ENCODE measurements around the gene OCA2. TPM values are rescaled to one million over a fixed set of nuclear protein-coding genes. Genes with fewer than 3 reads are reported as not detected.

The OCA2 gene
- total RNA-seq, 1 donor from 2014 or later: 0.25 TPM

DNA sequence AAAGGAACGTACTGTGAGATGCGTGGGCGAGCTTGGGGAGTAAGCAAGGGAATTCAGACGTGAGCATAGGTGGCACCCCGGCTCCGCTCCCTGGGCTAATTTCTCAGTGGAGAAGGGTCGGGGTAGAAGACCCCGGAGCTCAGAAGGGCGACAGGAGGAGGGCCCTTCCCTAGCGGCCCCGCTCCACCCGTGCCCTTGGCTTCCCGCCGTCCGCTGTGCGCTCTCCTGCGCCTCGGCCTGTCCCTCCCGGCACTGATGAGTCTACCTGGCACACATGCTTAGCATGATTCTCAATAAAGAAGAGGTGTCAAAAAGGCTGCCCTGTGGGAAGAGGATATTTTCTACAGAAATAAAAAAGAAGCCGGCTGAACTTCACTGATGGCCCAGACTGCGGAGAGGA is 292.7 kb downstream of the OCA2 start:
- DNase-seq (ENCODE audit: extremely low spot score in 2 of 2): no peak
- intact Hi-C loops (cut with DNase I): no loop called here
- no peak overlapping the region for H3K4me3 ChIP-seq
- no peaks in the 10 kb centered on the region for H3K4me1 ChIP-seq
- no peaks in the 10 kb centered on the region for H3K36me3 ChIP-seq
- H3K27me3 ChIP-seq: no peaks in the 10 kb centered on the region
- TF ChIP-seq POLR2AphosphoS5 (IDR thresholded peaks at IDR 0.05; ENCODE audit: insufficient read depth in 1 of 2, low read depth in 1 of 2): no peak
- TF ChIP-seq, protein P1, sequence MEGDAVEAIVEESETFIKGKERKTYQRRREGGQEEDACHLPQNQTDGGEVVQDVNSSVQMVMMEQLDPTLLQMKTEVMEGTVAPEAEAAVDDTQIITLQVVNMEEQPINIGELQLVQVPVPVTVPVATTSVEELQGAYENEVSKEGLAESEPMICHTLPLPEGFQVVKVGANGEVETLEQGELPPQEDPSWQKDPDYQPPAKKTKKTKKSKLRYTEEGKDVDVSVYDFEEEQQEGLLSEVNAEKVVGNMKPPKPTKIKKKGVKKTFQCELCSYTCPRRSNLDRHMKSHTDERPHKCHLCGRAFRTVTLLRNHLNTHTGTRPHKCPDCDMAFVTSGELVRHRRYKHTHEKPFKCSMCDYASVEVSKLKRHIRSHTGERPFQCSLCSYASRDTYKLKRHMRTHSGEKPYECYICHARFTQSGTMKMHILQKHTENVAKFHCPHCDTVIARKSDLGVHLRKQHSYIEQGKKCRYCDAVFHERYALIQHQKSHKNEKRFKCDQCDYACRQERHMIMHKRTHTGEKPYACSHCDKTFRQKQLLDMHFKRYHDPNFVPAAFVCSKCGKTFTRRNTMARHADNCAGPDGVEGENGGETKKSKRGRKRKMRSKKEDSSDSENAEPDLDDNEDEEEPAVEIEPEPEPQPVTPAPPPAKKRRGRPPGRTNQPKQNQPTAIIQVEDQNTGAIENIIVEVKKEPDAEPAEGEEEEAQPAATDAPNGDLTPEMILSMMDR (IDR thresholded peaks at IDR 0.05): no peak
- H3K9me3 ChIP-seq: no peaks in the 10 kb centered on the region
- no peak overlapping the region for H3K27ac ChIP-seq

DNA sequence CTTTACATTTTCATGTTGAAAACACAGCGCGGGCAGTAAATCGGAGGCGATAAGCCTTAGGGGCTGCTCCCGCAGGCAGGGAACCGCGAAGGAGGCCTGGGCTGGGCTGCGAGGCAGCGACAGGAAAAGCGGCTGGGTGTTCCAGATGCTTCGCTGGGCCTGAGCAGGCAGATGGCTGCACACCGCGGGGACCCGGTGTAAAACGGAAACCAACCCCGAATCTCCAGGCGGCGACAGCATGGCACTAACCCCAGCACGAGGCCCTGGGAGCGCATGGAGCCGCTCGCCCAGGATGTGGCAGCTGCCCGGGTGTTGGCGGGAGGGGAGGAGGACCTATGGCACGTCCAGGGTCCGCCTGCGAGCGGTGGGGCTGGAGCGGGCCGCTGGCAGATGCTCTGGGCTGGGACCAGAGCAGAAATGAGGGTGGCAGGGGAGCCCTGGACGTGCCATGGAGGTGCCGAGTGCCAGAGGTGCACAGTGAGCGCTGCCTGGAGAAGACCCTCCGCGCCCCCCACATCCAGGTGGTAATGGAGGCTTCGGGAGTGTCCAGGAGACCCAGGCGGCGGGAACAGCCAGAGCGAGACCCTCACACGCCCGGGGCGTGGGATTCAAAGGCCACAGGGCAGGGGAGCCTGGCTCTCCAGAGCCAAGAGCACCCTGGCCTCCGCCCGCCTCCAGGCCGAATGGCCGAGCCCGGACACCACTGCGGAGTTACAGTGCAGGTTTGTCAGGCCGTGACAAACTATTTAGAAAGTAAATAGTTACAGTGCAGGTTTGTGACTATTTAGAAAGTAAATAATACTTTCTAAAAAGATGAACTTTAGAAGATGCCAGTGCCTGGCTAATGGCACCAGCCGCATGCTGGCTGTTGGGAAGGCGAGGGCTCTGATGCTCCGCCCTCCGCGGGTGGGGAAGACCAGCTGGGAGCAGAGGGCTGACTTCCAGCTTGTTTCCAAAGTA is 293.6 kb downstream of the OCA2 start:
- intact Hi-C loops (cut with DNase I): no loop called here
- Histone ChIP-seq H3K9me3 (no peaks in the 10 kb centered on the region), H3K4me3 (no peak overlapping the region), H3K27ac (no peak overlapping the region), H3K4me1 (no peaks in the 10 kb centered on the region), H3K27me3 (no peaks in the 10 kb centered on the region), H3K36me3 (no peaks in the 10 kb centered on the region)
- TF ChIP-seq POLR2A (IDR thresholded peaks at IDR 0.05): no peak
- no peak for TF ChIP-seq POLR2AphosphoS5 (IDR thresholded peaks at IDR 0.05; ENCODE audit: insufficient read depth in 1 of 2, low read depth in 1 of 2)
- TF ChIP-seq, protein P1 (IDR thresholded peaks at IDR 0.05): no peak
- DNase-seq (ENCODE audit: extremely low spot score in 2 of 2): no peak

DNA sequence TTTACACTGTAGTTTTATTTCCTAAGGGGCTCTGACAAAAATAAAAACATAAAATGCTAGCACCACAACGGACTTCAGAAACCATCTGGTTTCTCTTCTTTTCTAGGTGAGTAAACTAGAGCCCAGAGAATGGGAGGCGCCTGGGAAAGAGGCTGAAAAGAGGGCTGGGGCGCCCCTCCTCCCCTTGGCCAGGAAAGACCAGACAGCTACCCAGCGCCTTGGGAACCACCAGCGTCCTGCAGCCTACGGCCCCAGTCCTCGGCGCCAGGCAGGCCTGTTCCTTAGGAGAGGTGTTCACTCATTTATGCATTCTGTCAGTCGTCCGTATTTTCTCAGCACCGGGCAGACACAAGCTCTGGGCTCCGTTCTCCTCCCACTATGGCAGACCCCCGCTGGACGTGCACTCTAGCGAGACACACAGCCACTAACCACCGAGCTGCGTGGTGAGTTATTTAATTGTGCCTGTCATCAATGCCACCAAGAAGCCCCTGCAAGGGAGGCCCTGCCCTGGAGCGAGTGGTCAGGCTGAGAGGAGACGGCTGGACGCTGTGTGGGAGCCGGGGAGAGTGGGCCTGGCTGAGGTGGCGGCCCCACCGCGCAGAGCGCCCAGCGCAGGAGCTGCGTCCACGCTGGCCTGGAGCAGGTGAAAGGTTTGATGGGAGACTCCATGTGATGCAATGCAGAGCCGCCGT is 294.4 kb downstream of the OCA2 start:
- no peak overlapping the region for H3K4me3 ChIP-seq
- H3K4me1 ChIP-seq: no peaks in the 10 kb centered on the region
- H3K27ac ChIP-seq: no peak overlapping the region
- no peaks in the 10 kb centered on the region for H3K27me3 ChIP-seq
- no peaks in the 10 kb centered on the region for H3K9me3 ChIP-seq
- H3K36me3 ChIP-seq: no peaks in the 10 kb centered on the region
- no peak for TF ChIP-seq POLR2AphosphoS5 (IDR thresholded peaks at IDR 0.05; ENCODE audit: insufficient read depth in 1 of 2, low read depth in 1 of 2)
- TF ChIP-seq POLR2A (IDR thresholded peaks at IDR 0.05): no peak
- TF ChIP-seq, protein P1 (IDR thresholded peaks at IDR 0.05): no peak
- intact Hi-C loops (cut with DNase I): no loop called here
- no peak for DNase-seq (ENCODE audit: extremely low spot score in 2 of 2)

DNA sequence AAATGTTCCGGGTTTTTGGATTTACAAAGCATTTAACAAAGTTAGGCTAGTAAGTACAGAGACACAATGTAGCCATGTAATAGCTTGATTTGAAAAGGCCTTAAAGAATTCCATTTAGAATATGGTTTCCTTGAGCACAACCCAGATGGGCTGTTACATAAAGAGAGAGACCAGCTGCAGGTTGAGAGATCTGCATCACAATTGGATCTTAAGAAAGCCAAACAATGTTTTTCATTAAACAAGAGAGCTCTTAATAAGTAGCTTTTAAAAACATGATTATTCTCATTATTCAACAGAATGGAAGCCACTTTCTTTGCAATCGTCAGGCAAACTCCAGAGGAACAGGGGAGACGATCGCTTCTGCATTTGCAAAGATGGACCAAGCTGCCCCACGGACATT is 300.3 kb downstream of the OCA2 start:
- H3K4me3 ChIP-seq: no peak overlapping the region
- H3K9me3 ChIP-seq: no peaks in the 10 kb centered on the region
- TF ChIP-seq POLR2A (IDR thresholded peaks at IDR 0.05): no peak
- TF ChIP-seq, protein P1 (IDR thresholded peaks at IDR 0.05): no peak
- TF ChIP-seq POLR2AphosphoS5 (IDR thresholded peaks at IDR 0.05; ENCODE audit: insufficient read depth in 1 of 2, low read depth in 1 of 2): no peak
- no peak for DNase-seq (ENCODE audit: extremely low spot score in 2 of 2)
- no peak overlapping the region for H3K27ac ChIP-seq
- intact Hi-C loops (cut with DNase I): no loop called here
- no peaks in the 10 kb centered on the region for H3K27me3 ChIP-seq
- no peaks in the 10 kb centered on the region for H3K4me1 ChIP-seq
- H3K36me3 ChIP-seq: no peaks in the 10 kb centered on the region

Data from vagina (tissue), 2 donors.